Germinal center (tissue), 1 donor: ENCODE measurements around the gene SKI.
"Not testable (repeated sequence)": the region's sequence is repeated elsewhere in the genome, so short reads cannot be mapped to it uniquely, and the experiment has no call there.

Experiments
- DNase-seq: peaks from one replicate; pipeline ENCODE4 v3.0.0; 2012; ENCODE audit warnings: mixed read lengths, low spot score

The SKI gene

GRCh38 chr1:2261476-2262395, 33.6 kb downstream of the SKI start:
- not testable (repeated sequence) for DNase-seq

- no peak for DNase-seq
Measured at GRCh38 chr1:2266301-2266975, 38.3 kb downstream of the SKI start.

- no peak for DNase-seq
Measured at GRCh38 chr1:2267051-2267830, 39.1 kb downstream of the SKI start.

- DNase-seq = no peak
Measured at GRCh38 chr1:2267862-2268261, 39.7 kb downstream of the SKI start.

GRCh38 chr1:2268285-2269056, 40.4 kb downstream of the SKI start:
- no peak for DNase-seq

GRCh38 chr1:2269193-2269921, 41.2 kb downstream of the SKI start:
- DNase-seq = no peak

- no peak for DNase-seq
Measured at GRCh38 chr1:2269922-2270259, 41.8 kb downstream of the SKI start.

- DNase-seq = no peak
Measured at GRCh38 chr1:2270260-2271100, 42.4 kb downstream of the SKI start.

- DNase-seq = no peak
Measured at GRCh38 chr1:2271211-2271721, 43.1 kb downstream of the SKI start.

GRCh38 chr1:2271841-2272655, 43.9 kb downstream of the SKI start:
- no peak for DNase-seq

- DNase-seq = no peak
Measured at GRCh38 chr1:2272686-2273400, 44.7 kb downstream of the SKI start.

- no peak for DNase-seq
Measured at GRCh38 chr1:2273401-2274090, 45.4 kb downstream of the SKI start.

- DNase-seq = no peak
Measured at GRCh38 chr1:2274231-2274928, 46.3 kb downstream of the SKI start.

- DNase-seq = no peak
Measured at GRCh38 chr1:2274929-2275475, 46.9 kb downstream of the SKI start.

GRCh38 chr1:2275796-2276536, 47.8 kb downstream of the SKI start:
- DNase-seq = no peak
